ENCODE measurements around the gene CCDC186.

The CCDC186 gene

GRCh38 chr10:114188900-114189299 lies 14.9 kb upstream of the CCDC186 start:
- no peak for DNase-seq (ENCODE audit: low read depth, low spot score)
- TF ChIP-seq, protein P1, sequence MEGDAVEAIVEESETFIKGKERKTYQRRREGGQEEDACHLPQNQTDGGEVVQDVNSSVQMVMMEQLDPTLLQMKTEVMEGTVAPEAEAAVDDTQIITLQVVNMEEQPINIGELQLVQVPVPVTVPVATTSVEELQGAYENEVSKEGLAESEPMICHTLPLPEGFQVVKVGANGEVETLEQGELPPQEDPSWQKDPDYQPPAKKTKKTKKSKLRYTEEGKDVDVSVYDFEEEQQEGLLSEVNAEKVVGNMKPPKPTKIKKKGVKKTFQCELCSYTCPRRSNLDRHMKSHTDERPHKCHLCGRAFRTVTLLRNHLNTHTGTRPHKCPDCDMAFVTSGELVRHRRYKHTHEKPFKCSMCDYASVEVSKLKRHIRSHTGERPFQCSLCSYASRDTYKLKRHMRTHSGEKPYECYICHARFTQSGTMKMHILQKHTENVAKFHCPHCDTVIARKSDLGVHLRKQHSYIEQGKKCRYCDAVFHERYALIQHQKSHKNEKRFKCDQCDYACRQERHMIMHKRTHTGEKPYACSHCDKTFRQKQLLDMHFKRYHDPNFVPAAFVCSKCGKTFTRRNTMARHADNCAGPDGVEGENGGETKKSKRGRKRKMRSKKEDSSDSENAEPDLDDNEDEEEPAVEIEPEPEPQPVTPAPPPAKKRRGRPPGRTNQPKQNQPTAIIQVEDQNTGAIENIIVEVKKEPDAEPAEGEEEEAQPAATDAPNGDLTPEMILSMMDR (IDR thresholded peaks at IDR 0.05; ENCODE audit: low read depth, low read length), result no peak
- H3K4me3 ChIP-seq (ENCODE audit: low read depth, low read length), result no peak overlapping the region
- in situ Hi-C loops (cut with HindIII; ENCODE audit: low sequenced_read_pairs), result no loop called here

- in situ Hi-C loops (cut with HindIII; ENCODE audit: low sequenced_read_pairs), result no loop called here
- H3K4me3 ChIP-seq (ENCODE audit: low read depth, low read length), result no peak overlapping the region
- TF ChIP-seq, protein P1 (IDR thresholded peaks at IDR 0.05; ENCODE audit: low read depth, low read length), result no peak
- DNase-seq (ENCODE audit: low read depth, low spot score), result no peak
These were observed 14.0 kb upstream of the CCDC186 start for GRCh38 chr10:114188001-114188400.

GRCh38 chr10:114184276-114184675 lies 10.3 kb upstream of the CCDC186 start:
- TF ChIP-seq, protein P1 (IDR thresholded peaks at IDR 0.05; ENCODE audit: low read depth, low read length), result no peak
- in situ Hi-C loops (cut with HindIII; ENCODE audit: low sequenced_read_pairs), result no loop called here
- H3K4me3 ChIP-seq (ENCODE audit: low read depth, low read length), result no peak overlapping the region
- DNase-seq (ENCODE audit: low read depth, low spot score), result no peak

DNA sequence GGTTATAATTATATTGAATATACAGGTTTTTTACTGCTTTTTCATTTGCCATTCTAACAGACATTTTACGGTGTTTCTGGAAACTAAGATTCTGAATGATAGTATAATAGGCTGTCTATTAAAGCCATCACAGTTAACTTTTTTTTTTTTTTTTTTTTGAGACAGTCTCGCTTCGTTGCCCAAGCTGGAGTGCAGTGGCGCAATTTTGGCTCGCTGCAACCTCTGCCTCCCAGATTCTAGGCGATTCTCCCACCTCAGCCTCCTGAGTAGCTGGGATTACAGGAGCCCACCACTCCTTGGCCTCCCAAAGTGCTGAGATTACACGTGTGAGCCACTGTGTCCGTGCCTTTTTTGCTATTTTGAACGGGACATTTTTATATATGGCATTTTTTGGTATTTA lies 9.6 kb upstream of the CCDC186 start:
- TF ChIP-seq, protein P1 (IDR thresholded peaks at IDR 0.05; ENCODE audit: low read depth, low read length), result no peak
- in situ Hi-C loops (cut with HindIII; ENCODE audit: low sequenced_read_pairs), result no loop called here
- DNase-seq (ENCODE audit: low read depth, low spot score), result no peak
- H3K4me3 ChIP-seq (ENCODE audit: low read depth, low read length), result no peak overlapping the region

DNA sequence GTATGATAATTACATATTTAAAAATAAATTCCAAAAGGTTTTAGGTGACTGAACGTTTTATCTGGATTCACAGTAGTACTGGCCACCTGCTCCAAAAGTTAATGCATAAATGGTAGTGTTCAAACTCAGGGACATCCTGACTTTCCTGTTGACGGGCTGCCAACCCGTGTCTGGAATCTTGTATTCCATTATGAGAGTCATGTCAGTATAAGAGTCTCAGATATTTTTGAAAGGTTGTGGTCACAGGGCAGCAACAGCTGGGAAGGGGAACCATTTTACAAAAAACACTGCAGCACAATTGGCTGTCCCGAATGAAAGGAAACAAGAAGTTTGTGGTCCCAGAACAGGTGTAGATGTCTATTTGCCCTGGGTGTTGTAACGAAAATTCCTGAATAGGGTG lies 8.0 kb upstream of the CCDC186 start:
- in situ Hi-C loops (cut with HindIII; ENCODE audit: low sequenced_read_pairs), result no loop called here
- no peak overlapping the region for H3K4me3 ChIP-seq (ENCODE audit: low read depth, low read length)
- no peak for DNase-seq (ENCODE audit: low read depth, low spot score)
- TF ChIP-seq, protein P1 (IDR thresholded peaks at IDR 0.05; ENCODE audit: low read depth, low read length), result no peak

- in situ Hi-C loops (cut with HindIII; ENCODE audit: low sequenced_read_pairs), result no loop called here
- H3K4me3 ChIP-seq (ENCODE audit: low read depth, low read length), result no peak overlapping the region
- DNase-seq (ENCODE audit: low read depth, low spot score), result no peak
- TF ChIP-seq, protein P1 (IDR thresholded peaks at IDR 0.05; ENCODE audit: low read depth, low read length), result no peak
These were observed 6.9 kb upstream of the CCDC186 start for GRCh38 chr10:114180937-114181336.

DNA sequence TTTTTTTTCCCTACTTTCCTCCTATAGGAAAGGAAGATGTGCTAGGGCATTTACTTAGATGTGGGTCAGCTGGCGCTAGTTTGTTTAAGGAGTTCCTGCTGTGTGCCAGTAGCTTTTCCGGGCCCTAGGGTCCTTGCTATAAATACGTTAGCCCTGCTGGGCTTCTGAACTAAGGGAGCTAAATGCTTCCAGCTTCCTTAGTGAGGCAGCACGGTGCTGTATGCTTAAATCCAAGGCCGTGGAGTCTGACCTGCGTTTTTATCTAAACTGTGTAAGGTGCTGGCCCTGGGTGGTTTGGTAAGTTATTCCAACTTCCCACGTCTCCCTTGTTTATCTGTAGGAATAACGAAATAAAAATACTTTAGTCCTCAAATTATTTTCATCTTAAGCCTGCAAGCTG lies 5.7 kb upstream of the CCDC186 start:
- TF ChIP-seq, protein P1 (IDR thresholded peaks at IDR 0.05; ENCODE audit: low read depth, low read length), result no peak
- in situ Hi-C loops (cut with HindIII; ENCODE audit: low sequenced_read_pairs), result no loop called here
- no peak for DNase-seq (ENCODE audit: low read depth, low spot score)
- no peak overlapping the region for H3K4me3 ChIP-seq (ENCODE audit: low read depth, low read length)
